Kidney (tissue), 14 donors: ENCODE data around the gene SEMA6B. TPM values are rescaled to one million over a fixed set of nuclear protein-coding genes. Genes with fewer than 3 reads are reported as not detected.

Source experiments
- DNase-seq, 5 donors: peaks; one replicate each; pipeline ENCODE4 v3.0.0-alpha.2; 2013 to 2020
- FAIRE-seq: peaks from 2 replicates; lab custom pipeline; 2012; peaks lifted over from hg19 to GRCh38; lab: Jason Lieb, UNC
- H3K27ac ChIP-seq, 2 donors: one replicate each; pipeline ENCODE4 v1.7.0; 2013; ENCODE audit warnings: low read depth in 2 of 2, low read length in 2 of 2, inconsistent platforms in 1 of 2
- H3K27me3 ChIP-seq: one replicate; pipeline ENCODE4 v1.7.1; 2013; ENCODE audit warnings: low read length, inconsistent platforms; ENCODE audit not compliant: control insufficient read depth, insufficient read depth
- H3K36me3 ChIP-seq, 3 donors: one replicate each; pipeline versions ENCODE4 v1.7.0 to v1.7.1; 2013; ENCODE audit warnings: low read length in 3 of 3, control low read depth in 1 of 3, inconsistent platforms in 1 of 3; ENCODE audit not compliant: insufficient read depth in 3 of 3, control insufficient read depth in 2 of 3
- H3K4me1 ChIP-seq, 3 donors: one replicate each; pipeline versions ENCODE4 v1.7.0 to v1.7.1; 2013; ENCODE audit warnings: low read length in 3 of 3, inconsistent platforms in 1 of 3, low read depth in 1 of 3; ENCODE audit not compliant: control insufficient read depth in 2 of 3, insufficient read depth in 2 of 3
- H3K4me3 ChIP-seq, 3 donors: one replicate each; pipeline versions ENCODE4 v1.7.0 to v1.8.1; 2013; ENCODE audit warnings: low read length in 3 of 3, control low read depth in 1 of 3, inconsistent platforms in 1 of 3
- H3K9ac ChIP-seq, 3 donors: one replicate each; pipeline versions ENCODE4 v1.7.0 to v1.7.1; 2013; ENCODE audit warnings: low read length in 3 of 3, control low read depth in 1 of 3, inconsistent platforms in 1 of 3
- H3K9me3 ChIP-seq, 3 donors: one replicate each; pipeline versions ENCODE4 v1.7.0 to v1.7.1; 2013; ENCODE audit warnings: low read length in 3 of 3, control low read depth in 1 of 3, inconsistent platforms in 1 of 3; ENCODE audit not compliant: control insufficient read depth in 2 of 3, insufficient read depth in 1 of 3
- CTCF ChIP-seq: IDR thresholded peaks from 3 replicates; pipeline ENCODE4 v1.5.1; 2012; ENCODE audit warnings: mild to moderate bottlenecking, moderate library complexity, borderline replicate concordance; ENCODE audit not compliant: insufficient read depth; ENCODE audit errors: extremely low read depth
- intact Hi-C: fragments of 100-400 bp; cut with DNase I; formaldehyde crosslinking; loops from one replicate; pipeline ENCODE4 v1.11.1; 2022
- polyA plus RNA-seq: library from polyadenylated mRNA; stranded (reverse); fragments of 350-450 nt; fragmentation: Illumina TruSeq; extraction: RNeasy Lipid Tissue Mini Kit (QIAGEN cat#74804); gene quantifications from one replicate; pipeline ENCODE4 v1.2.3, GENCODE V29; 2014; ENCODE audit warnings: low read depth, low replicate concordance; ENCODE audit not compliant: insufficient read depth
- total RNA-seq: library from RNA; stranded (reverse); fragmentation: NEBNext Ultra II Directional; extraction: Animal tissue kit (Norgen Biotek cat#: 25700); gene quantifications from one replicate; pipeline ENCODE4 v1.2.1, GENCODE V29; 2021
- donor health status: control.
- donor health status: control.
- donor health status: control.
- donor health status: control.
- donor health status: control.
- donor health status: DM: yes; HTN: yes; CAD: no.
- donor health status: Normal renal cell carcinoma (clear cell type).

Gene SEMA6B
- total and polyA plus RNA-seq, 2 donors from 2014 or later = 2.6 to 17.7 TPM

- intact Hi-C loops = no loop called here
- no peaks in the 10 kb centered on the region for H3K4me1 ChIP-seq
- no peak overlapping the region for H3K27ac ChIP-seq
- no peak overlapping the region for H3K4me3 ChIP-seq
- H3K36me3 ChIP-seq = peaks cover 0 to 14% (median 0%) of the 10 kb centered on the region in 3 donors
- H3K9ac ChIP-seq = no peak overlapping the region
- H3K27me3 ChIP-seq = no peaks in the 10 kb centered on the region
- TF ChIP-seq CTCF = no peak
- DNase-seq (no peak), FAIRE-seq (no peak)
- no peaks in the 10 kb centered on the region for H3K9me3 ChIP-seq
These were observed 60.8 kb downstream of the SEMA6B start for GRCh38 chr19:4498694-4499093.

GRCh38 chr19:4497770-4498389 lies 61.6 kb downstream of the SEMA6B start:
- Histone ChIP-seq H3K36me3 (peaks cover 0 to 17% (median 3%) of the 10 kb centered on the region in 3 donors), H3K27ac (no peak overlapping the region), H3K4me1 (no peaks in the 10 kb centered on the region), H3K4me3 (no peak overlapping the region), H3K9ac (no peak overlapping the region), H3K27me3 (no peaks in the 10 kb centered on the region), H3K9me3 (no peaks in the 10 kb centered on the region)
- DNase-seq (no peak), FAIRE-seq (no peak)
- intact Hi-C loops = no loop called here
- TF ChIP-seq CTCF = no peak

GRCh38 chr19:4496304-4496703 lies 63.2 kb downstream of the SEMA6B start:
- Histone ChIP-seq H3K36me3 (peaks cover 5 to 22% (median 13%) of the 10 kb centered on the region in 3 donors), H3K4me1 (peaks cover 0 to 3% (median 0%) of the 10 kb centered on the region in 3 donors), H3K27ac (no peak overlapping the region), H3K4me3 (no peak overlapping the region), H3K9ac (no peak overlapping the region), H3K27me3 (no peaks in the 10 kb centered on the region), H3K9me3 (peaks cover 0 to 3% (median 0%) of the 10 kb centered on the region in 3 donors)
- FAIRE-seq (no peak), DNase-seq (no peak)
- no peak for TF ChIP-seq CTCF
- intact Hi-C loops = no loop called here
